Measurements from ENCODE around the gene CELF3. TPM values are rescaled to one million over a fixed set of nuclear protein-coding genes. Genes with fewer than 3 reads are reported as not detected.
A peak's percentile ranks its signal among the peaks of the same experiment; 100 is the strongest.

CELF3 gene
- polyA plus RNA-seq, 3 donors, result not detected

DNA sequence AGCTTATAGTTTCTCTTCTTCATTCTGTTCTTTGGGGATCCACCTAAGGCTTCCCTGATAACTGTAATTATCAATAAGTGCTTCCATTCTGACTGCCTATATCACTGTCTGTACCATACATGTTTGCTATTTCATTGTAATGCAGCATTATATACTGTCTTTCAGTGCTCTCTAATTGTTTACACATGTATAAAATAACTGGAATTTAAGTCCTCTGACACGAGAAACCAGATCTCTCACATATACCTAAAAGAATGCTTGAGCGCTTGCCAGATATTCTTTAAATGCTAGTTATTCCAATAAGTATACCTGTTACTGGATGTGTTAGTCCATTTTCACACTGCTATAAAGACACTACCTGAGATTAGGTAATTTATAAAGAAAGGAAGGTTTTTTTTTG, 34.7 kb downstream of the CELF3 start:
- Histone ChIP-seq H4K20me1 (ENCODE audit: insufficient read depth, low read length) (peaks cover 10% of the 10 kb centered on the region), H3K4me2 (replicated peaks; ENCODE audit: extremely low read depth, low read length, poor library complexity, severe bottlenecking) (no peak overlapping the region), H3K9ac (ENCODE audit: insufficient read depth, low read length, poor library complexity, severe bottlenecking) (no peak overlapping the region), H3K79me2 (ENCODE audit: insufficient read depth, low read length) (peaks cover 6% of the 10 kb centered on the region), H3K9me3 (replicated peaks in 1 of 2; ENCODE audit: control insufficient read depth in 1 of 2, insufficient read depth in 1 of 2, low read length in 2 of 2) (no peaks in the 10 kb centered on the region), H3K36me3 (replicated peaks in 1 of 2; ENCODE audit: control insufficient read depth in 1 of 2, insufficient read depth in 2 of 2, low read length in 2 of 2) (peaks cover 59 to 74% of the 10 kb centered on the region in 2 donors), H3K4me3 (replicated peaks in 1 of 3; ENCODE audit: low read depth in 2 of 3, low read length in 3 of 3) (no peak overlapping the region), H2AFZ (ENCODE audit: insufficient read depth, low read depth, low read length, poor library complexity, severe bottlenecking) (no peak overlapping the region), H3K27ac (ENCODE audit: low read depth in 1 of 2, low read length in 2 of 2) (no peak overlapping the region), H3K27me3 (ENCODE audit: control insufficient read depth in 2 of 2, insufficient read depth in 2 of 2, low read length in 2 of 2) (no peaks in the 10 kb centered on the region), H3K4me1 (ENCODE audit: control insufficient read depth in 1 of 2, insufficient read depth in 2 of 2, low read length in 2 of 2) (peaks cover 16 to 18% of the 10 kb centered on the region in 2 donors)
- WGBS (ENCODE audit: insufficient coverage), result no CpG with 5 or more reads among the region's 2 CpGs
- Mint-ChIP-seq H3K4me1 (peaks cover 28% of the 10 kb centered on the region), H3K4me3 (no peak overlapping the region), H3K9me3 (no peaks in the 10 kb centered on the region), H3K27me3 (ENCODE audit: low read depth in 3 of 3) (no peaks in the 10 kb centered on the region), H3K36me3 (peaks cover 59 to 69% of the 10 kb centered on the region in 2 donors), H3K27ac (peak overlapping the region in 2 of 7 donors; percentile 26 to 66)
- intact Hi-C loops (cut with micrococcal nuclease), result no loop called here
- TF ChIP-seq, protein P1, sequence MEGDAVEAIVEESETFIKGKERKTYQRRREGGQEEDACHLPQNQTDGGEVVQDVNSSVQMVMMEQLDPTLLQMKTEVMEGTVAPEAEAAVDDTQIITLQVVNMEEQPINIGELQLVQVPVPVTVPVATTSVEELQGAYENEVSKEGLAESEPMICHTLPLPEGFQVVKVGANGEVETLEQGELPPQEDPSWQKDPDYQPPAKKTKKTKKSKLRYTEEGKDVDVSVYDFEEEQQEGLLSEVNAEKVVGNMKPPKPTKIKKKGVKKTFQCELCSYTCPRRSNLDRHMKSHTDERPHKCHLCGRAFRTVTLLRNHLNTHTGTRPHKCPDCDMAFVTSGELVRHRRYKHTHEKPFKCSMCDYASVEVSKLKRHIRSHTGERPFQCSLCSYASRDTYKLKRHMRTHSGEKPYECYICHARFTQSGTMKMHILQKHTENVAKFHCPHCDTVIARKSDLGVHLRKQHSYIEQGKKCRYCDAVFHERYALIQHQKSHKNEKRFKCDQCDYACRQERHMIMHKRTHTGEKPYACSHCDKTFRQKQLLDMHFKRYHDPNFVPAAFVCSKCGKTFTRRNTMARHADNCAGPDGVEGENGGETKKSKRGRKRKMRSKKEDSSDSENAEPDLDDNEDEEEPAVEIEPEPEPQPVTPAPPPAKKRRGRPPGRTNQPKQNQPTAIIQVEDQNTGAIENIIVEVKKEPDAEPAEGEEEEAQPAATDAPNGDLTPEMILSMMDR (IDR thresholded peaks at IDR 0.05), result no peak
- no peak for DNase-seq

DNA sequence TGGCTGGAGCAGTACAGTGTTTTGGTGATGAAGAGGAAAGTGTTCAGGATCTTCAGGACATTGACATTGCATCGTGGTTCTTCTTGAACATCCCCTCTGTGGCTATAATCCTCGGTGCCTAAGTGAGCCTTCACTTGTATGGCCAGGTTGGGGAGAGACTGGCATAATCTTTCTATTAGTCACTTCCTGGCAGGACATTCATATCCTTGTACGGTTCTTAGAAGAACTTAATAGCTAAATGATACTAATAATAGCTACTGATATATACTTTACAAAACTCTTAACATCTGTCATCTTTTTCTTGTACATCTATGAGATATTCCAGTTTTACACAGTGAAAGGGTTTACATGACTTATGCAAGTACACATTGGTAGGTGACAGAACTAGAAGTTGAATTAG, 35.8 kb downstream of the CELF3 start:
- H3K4me3 Mint-ChIP-seq, result no peak overlapping the region
- Histone ChIP-seq H4K20me1 (ENCODE audit: insufficient read depth, low read length) (peaks cover 10% of the 10 kb centered on the region), H3K9me3 (replicated peaks in 1 of 2; ENCODE audit: control insufficient read depth in 1 of 2, insufficient read depth in 1 of 2, low read length in 2 of 2) (no peaks in the 10 kb centered on the region), H3K9ac (ENCODE audit: insufficient read depth, low read length, poor library complexity, severe bottlenecking) (no peak overlapping the region), H3K36me3 (replicated peaks in 1 of 2; ENCODE audit: control insufficient read depth in 1 of 2, insufficient read depth in 2 of 2, low read length in 2 of 2) (peaks cover 53 to 63% of the 10 kb centered on the region in 2 donors), H3K4me3 (replicated peaks in 1 of 3; ENCODE audit: low read depth in 2 of 3, low read length in 3 of 3) (no peak overlapping the region), H3K4me1 (ENCODE audit: control insufficient read depth in 1 of 2, insufficient read depth in 2 of 2, low read length in 2 of 2) (peaks cover 16 to 18% of the 10 kb centered on the region in 2 donors), H3K79me2 (ENCODE audit: insufficient read depth, low read length) (peaks cover 12% of the 10 kb centered on the region), H2AFZ (ENCODE audit: insufficient read depth, low read depth, low read length, poor library complexity, severe bottlenecking) (no peak overlapping the region), H3K27ac (ENCODE audit: low read depth in 1 of 2, low read length in 2 of 2) (peak overlapping the region in 1 of 2 donors; percentile 59), H3K4me2 (replicated peaks; ENCODE audit: extremely low read depth, low read length, poor library complexity, severe bottlenecking) (no peak overlapping the region), H3K27me3 (ENCODE audit: control insufficient read depth in 2 of 2, insufficient read depth in 2 of 2, low read length in 2 of 2) (no peaks in the 10 kb centered on the region)
- peak overlapping the region in 3 of 7 donors; percentile 58 to 89 (median 86) for H3K27ac Mint-ChIP-seq
- peaks cover 28% of the 10 kb centered on the region for H3K4me1 Mint-ChIP-seq
- H3K36me3 Mint-ChIP-seq, result peaks cover 53 to 69% of the 10 kb centered on the region in 2 donors
- no peaks in the 10 kb centered on the region for H3K27me3 Mint-ChIP-seq (ENCODE audit: low read depth in 3 of 3)
- H3K9me3 Mint-ChIP-seq, result no peaks in the 10 kb centered on the region
- intact Hi-C loops (cut with micrococcal nuclease), result no loop called here
- TF ChIP-seq, protein P1 (IDR thresholded peaks at IDR 0.05), result no peak
- peak in 1 of 3 donors; percentile 21 for DNase-seq
- WGBS (ENCODE audit: insufficient coverage), result 25% methylated on average over 2 of the region's 3 CpGs
